MM.1S (cell line): ENCODE data around the gene TCF7L2.

Experiments
- EZH2 ChIP-seq: fragments of 300-600 bp; sonication (generic); optimal IDR thresholded peaks from 2 replicates; pipeline ENCODE3; 2017; ENCODE audit warnings: low read depth, mild to moderate bottlenecking, antibody characterized with exemption, low read length, mixed read lengths
- TF ChIP-seq, protein P1 (sequence below): fragments of 300-600 bp; sonication (generic); IDR thresholded peaks from 2 replicates; pipeline ENCODE4 v1.5.1; 2016; ENCODE audit warnings: antibody characterized with exemption, low read length, mixed read lengths

- TF ChIP-seq, protein P1, sequence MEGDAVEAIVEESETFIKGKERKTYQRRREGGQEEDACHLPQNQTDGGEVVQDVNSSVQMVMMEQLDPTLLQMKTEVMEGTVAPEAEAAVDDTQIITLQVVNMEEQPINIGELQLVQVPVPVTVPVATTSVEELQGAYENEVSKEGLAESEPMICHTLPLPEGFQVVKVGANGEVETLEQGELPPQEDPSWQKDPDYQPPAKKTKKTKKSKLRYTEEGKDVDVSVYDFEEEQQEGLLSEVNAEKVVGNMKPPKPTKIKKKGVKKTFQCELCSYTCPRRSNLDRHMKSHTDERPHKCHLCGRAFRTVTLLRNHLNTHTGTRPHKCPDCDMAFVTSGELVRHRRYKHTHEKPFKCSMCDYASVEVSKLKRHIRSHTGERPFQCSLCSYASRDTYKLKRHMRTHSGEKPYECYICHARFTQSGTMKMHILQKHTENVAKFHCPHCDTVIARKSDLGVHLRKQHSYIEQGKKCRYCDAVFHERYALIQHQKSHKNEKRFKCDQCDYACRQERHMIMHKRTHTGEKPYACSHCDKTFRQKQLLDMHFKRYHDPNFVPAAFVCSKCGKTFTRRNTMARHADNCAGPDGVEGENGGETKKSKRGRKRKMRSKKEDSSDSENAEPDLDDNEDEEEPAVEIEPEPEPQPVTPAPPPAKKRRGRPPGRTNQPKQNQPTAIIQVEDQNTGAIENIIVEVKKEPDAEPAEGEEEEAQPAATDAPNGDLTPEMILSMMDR, result no peak
- no peak for TF ChIP-seq EZH2
Observed at GRCh38 chr10:113125612-113126011, 175.6 kb downstream of the TCF7L2 start.
